ENCODE data around the gene UCP3.
A peak's percentile ranks its signal among the peaks of the same experiment; 100 is the strongest.

Gene UCP3

DNA sequence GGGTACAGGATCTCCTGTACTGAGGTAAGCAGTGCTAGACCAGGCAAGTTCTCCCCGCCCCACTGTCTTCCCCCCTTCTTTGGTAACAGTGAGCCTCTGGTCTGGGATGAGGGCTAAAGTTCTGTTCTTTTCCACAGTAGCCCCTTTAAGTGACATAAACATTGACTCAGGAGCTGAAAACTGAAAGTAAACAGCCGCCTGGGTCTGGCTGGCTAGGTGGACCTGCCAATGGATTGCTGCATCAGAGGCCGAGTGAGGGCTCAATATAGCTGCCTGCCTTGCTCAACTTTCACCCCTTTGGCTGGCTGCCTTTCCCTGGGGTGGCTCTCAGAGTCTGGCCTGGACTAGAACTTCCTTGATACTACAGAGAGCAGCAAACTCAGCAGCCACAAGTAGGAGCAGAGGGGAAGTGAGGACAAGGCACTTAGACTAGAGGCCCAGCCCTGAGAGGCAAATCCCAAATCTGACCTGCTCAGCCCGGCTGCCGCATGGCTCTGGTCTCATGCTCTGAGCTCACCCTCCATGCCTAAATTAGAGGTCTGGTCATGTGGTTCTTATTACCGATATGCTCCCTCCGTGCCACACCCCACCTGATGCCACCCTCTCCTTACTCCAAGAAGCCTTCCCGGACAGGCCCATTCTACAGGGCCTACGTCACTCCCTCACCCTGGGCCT lies 9.6 kb upstream of the UCP3 start:
- no peak for DNase-seq (ENCODE audit: low read depth in 3 of 3)

DNA sequence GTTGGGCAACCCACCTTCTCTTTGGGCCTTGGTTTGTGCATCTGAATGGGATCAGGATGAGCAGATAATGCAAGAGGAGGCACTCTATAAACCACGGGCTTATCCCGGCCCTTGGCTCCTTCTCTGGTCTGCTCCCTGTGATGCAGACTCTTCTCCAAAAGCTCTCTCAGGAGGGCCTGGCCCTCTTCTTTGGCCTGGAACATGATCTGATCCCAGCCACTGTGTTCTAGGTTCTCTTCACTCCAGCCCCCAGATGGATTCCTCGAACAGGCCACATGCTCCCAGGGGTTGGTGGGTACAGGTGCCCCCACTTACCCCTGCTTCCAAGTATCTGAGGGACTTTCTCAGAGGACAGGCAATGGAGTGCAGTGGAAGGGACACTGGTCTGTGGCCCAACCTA lies 8.7 kb upstream of the UCP3 start:
- no peak for DNase-seq (ENCODE audit: low read depth in 3 of 3)

DNA sequence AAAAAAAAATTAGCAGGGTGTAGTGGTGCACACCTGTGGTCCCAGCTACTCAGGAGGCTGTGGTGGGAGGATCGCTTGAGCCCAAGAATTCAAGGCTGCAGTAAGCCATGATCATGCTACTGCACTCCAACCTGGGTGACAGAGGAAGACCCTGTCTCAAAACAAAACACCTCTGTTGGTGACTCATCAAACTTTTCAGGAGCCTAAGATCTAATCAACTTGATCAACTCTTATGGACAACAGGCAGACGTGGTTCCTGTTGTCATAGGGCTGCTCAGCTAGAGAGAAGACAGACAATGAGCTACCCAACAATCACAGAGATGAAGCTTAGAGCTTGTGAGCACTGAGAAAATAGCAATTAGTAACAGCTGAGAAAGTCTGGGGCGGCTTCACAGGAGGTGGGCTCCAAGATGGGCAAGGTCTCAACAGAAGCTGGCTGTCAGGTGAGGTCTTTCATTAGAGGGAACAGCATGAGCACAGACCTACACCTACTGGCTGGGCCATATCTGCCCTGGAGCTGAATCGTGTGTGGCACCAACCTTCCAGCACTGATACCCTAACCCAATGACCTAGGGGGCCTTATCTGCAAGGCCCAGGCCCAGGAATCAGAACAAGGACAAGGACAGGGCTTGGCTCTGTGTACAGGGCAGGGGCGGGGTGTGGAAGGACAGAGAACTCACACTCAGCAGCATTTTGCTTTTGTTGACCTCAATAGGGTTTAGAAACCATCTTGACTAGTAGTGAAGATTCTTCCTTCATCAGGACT lies 7.2 kb upstream of the UCP3 start:
- DNase-seq (ENCODE audit: low read depth in 3 of 3): no peak

DNA sequence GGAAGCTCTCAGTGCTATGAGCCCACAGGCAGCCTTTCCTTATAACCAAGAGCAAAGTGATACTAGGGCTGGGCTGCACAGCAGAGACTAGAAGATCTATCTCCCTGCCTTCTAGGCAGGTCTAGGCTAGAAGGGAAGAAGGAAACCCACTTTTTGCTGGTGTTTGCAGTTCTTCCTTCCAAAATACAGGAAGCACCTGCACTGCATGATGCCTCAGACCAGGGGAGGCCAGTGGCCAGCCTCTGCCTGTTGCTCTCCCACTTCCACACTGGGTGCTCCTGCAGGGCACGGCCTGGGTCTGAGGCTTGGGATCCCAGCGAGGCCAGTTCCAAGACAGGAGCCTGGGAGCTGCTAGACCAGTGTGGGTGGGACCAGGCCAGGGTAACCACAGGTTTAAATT lies 6.0 kb upstream of the UCP3 start:
- no peak for DNase-seq (ENCODE audit: low read depth in 3 of 3)

DNA sequence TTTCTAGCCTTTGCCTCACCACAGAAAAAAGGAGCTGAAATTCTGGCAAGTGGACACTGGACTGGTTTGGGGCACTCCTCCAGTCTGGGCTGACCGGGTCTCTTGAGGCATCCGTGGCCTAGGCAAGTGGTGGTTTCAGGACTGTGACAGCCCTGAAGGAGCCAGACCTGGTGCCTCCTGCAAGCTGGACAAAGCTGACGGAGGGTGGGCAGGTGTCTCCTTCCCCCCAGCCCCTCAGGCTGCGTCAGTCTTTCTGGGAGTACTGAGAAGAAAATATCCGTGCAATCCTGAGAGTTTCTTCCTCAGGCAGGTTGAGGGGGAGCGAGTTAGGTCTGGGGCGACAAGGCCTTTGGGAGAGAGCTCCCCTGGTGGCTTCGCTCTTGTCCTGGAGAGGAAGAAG lies 4.3 kb upstream of the UCP3 start:
- DNase-seq (ENCODE audit: low read depth in 3 of 3): no peak

DNA sequence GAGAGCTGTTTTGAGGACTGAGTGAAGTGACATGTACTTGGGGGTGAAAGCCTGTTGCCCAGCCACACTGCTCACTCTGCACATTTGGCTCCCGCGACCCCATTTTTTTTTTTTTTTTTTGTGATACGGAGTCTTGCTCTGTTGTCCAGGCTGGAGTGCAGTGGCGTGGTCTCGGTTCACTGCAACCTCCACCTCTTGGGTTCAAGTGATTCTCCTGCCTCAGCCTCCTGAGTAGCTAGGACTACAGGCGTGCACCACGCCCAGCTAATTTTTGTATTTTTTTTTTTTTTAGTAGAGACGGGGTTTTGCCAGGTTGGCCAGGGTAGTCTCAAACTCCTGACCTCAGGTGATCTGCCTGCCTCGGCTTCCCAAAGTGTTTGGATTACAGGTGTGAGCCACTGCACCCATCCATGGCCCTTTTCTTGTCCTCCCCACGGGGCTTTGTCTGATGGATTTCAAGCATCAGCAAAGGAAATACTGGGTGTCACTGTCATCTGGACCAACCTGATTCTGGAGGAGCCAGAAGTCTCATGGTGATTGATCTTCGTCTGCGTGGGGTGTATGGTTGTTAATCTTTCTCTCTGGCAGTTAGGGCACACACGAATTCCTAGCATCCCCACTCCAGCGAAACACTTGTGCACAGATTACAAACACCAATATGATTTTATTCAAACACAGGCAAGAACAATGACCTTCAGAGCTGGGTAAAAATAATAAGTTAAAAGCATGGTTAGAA lies 3.4 kb upstream of the UCP3 start:
- DNase-seq (ENCODE audit: low read depth in 3 of 3): no peak

DNA sequence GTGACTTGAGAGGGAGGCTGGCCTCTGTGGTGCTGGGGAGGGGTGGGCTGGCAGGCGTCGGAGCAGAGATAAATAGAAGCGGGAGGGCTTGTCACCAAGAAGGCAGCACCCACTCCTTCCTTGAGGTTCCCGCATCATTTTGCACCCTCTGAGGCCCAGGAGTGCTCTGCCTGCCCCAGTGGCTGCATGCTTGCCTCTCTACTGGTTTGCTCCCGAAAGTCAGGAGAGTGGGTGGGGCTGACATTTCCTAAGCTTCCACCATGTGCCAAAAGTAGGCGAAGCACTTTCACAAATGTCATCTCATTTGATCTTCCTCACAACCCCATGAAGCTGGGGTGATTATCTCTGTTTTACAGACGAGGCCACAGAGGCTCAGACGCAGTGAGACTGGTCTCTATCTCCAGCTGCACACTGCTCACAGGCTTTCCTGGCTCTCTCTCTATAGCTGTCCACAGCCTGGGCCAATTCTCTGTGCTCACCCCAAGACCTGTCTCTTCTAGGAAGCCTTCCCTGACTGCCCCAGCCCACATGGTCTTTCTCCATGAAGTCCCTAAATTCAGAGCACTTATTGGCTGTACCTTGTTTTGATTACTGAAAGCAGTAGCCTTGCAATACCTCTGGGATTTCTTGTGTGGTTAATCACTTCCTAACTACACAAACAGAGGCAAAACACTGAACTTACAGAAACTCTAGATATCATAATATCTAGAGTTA lies 2.6 kb upstream of the UCP3 start:
- DNase-seq (ENCODE audit: low read depth in 3 of 3): peak; percentile 37 to 61 (median 43)

DNA sequence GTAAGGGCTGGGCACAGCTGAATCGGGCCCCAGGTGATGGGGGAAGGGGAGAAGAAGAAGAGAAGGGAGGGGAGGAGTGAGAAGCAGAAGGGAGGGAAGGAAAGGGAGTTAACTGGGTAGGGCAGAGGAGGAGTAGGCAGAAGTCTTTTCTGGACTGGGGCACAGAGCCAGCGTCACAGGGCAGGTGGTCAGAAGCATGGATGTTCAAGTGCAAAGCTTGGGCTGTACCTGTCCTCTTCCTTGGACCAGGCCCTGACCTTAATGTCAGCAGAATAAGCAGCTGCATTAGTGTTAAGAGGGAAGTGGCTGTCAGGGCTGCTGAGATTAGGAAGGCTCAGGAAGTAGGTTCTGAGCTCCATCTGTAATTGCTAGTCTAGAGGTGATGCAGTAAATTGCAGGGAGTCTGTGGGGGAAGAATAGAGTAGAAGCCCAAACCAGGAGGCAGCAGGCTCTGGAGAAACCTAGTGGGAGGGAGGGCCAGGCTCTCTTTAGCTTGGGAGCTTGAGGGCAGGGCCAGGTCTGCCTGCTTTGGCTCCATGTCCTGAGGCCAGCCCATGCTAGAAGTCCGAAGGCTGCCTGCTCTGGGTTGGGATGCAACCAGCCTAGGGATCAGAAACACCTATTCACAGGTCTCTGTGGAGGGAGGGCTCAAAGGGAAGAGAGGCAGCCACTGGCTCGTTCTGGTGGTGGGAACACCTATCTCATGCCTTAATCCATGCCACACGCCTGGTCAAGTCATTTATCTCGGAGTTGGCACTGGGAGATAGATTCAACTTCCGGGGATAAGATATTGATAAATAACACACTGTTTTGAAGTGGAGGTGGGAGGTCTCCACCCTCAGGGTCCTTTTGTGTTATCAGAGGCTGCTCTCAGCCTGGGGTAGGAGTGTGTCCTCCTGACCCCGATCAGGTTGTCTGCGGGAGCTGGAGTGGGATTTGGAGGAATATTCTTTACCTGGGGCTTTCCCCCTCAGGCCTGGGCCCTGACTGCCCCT lies 1.7 kb upstream of the UCP3 start:
- DNase-seq (ENCODE audit: low read depth in 3 of 3): no peak

DNA sequence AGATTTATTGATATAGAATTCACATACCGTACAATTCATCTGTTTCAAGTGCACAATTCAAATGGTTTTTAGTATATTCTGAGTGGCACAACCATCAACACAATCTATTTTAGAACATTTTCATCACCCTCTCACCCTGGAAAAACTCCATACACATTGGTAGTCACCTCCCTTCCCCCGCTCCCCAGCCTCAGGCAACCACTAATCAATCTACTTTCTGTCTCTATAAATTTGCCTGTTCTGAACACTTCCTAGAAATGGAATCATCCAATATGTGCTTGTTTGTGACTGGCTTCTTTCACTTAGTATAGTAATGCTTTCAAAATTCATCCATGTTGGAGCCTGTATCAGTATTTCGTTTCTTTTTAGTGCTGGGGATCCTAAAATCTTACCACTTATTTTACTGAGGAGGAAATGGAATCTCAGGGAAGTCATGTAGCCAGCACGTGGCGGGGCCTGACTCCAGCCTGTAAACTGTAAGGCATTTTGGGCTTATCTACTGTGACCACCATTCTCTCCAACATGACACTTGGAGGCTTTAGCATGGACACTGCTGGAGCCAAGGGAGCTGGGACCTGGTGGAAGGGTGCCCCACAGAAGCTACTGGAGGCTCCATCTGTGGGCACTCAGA lies 905 bp upstream of the UCP3 start:
- no peak for DNase-seq (ENCODE audit: low read depth in 3 of 3)

DNA sequence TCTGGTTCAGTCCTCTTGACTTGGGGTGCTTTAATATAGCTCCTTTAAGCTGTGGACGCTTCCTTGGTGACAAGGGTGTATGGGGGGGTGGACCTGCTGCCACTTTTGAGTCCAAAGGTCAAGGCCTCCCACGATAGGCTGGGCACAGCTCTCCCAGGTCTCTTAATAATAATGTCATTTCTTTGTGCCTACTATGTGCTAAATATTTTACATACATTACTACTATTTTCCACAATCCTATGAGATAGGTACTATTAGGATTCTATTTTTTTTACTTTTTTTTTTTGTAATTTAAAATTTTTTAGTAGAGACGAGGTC lies 304 bp upstream of the UCP3 start:
- no peak for DNase-seq (ENCODE audit: low read depth in 3 of 3)

DNA sequence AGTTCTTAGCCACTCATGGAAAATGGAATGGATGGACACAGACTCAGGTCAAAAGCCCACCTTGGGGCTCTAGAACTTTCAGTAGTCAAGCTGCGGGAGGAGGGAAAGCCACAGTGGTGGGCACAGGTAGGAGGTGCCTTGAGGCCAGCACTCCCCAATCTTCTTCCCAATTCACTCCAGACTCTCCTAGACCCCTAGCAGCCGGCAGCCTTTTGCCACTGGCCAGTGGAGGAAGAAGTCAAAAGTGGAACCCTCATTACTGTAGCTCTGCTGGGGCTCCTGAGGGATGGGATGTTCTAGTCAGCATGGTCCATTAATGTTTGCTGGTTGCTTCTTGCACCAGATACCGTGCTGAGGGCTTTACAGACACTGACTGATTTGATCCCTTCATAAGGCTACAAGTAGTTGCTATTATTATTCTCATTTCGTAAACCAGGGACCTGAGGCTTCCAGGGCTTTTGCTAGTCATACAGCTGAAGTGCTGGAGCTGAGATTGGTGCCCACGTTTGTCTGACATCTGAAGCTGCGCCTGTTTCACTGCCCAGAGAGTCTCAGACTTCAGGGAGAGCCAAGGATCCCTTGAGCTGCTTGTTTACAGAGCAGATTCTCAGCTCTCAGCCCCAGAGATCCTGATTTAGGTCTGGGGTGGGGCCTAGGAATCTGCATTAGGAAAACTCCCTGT lies 1.1 kb downstream of the UCP3 start:
- no peak for DNase-seq (ENCODE audit: low read depth in 3 of 3)

DNA sequence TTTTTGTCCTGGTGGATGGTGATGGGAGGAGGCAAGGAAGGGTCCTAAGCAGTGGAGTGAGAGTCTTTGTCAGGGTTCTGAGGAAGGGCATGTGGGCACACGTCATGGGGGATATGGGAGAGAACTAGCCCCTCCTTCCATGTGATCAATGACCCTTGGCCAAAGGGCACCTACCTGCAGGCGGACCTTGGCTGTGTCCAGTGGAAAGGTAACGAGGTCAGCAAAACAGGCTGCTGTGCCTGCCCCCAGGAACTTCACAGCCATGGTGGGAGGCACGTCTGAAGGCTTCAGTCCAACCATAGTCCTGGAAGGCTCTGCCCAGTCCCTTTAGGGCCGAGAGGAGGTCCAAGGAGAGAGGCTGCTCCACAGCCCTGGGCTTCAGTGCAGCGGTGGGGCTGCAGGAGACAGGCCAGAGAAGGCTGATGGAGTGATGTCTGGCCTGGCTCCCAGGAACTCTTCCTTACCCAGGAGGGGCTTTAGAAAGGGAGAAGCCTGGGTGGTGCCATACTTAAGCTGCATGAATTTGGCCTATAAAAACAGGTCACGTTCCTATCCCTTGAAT lies 2.1 kb downstream of the UCP3 start:
- no peak for DNase-seq (ENCODE audit: low read depth in 3 of 3)

DNA sequence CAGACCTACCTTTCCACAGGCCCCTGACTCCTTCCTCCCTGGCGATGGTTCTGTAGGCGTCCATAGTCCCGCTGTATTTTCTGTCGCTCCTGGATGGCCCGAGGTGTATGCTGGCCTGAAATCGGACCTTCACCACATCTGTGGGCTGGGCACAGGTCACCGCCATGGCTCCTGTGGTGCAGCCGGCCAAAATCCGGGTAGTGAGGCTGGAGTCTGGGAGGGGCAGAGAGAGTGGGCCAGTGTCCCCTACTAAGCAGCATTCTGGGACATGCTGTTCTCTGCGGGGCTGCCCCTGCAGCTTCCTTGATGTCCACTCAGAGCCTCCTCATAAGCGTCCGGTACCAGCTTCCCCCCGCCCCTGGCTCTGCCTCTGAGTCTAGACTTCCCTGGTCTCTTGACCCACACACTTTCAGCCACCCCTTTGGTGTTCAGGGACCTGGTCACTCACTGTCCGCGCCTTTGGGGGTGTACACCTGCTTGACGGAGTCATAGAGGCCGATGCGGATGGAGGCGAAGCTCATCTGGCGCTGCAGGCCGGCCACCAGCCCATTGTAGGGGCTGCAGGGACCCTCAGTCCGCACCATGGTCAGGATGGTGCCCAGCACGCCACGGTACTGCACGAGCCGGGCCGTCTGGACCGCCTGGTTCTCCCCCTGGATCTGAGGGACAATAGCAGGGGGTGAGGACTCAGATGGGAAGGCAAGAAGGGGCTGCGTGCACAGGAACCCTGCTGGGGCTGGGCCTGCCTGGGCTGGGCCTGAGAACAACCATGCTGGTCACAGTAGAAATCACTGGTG lies 3.0 kb downstream of the UCP3 start:
- DNase-seq (ENCODE audit: low read depth in 3 of 3): no peak

DNA sequence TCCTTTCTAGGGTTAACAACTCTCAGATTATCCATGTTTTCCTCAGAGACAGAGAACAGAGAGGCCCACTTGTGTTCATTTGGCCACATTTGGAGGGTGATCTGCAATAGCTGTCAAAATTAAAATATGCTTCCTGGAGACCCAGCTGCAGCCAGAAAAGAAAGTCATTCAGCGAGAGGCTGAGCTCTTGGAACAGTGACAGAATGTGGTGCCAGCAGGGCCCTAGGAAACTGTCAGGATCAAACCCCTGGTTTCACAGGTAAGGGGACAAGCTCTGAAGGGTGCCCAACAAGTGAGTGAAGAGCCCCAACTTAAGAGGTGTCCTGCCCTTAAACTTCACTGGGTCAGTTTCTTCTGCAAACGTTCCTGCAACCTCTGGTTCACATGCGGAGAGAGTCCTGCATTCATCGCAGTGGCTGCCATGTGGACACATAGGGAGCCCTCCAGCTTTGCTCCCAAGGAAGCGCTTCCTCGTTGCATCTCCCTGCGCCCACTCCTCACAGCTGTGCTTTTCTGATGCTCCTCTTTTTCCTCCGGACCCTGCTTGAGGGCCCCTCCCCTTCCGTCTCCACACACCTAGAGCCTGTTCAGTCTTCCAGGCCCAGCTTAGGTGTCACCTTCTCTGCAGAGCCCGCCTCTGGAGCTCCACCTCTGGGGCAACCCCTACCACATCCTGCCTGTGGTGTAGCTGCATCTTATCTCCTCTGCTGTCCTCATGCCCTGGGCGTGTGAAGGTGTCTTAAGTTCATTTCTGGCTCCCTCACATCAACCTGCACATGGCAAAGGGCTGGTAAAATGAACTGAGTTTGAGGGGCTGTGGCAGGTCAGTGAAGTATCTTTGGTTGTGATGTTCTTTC lies 3.9 kb downstream of the UCP3 start:
- peak in 2 of 3 donors; percentile 74 to 75 for DNase-seq (ENCODE audit: low read depth in 3 of 3)

DNA sequence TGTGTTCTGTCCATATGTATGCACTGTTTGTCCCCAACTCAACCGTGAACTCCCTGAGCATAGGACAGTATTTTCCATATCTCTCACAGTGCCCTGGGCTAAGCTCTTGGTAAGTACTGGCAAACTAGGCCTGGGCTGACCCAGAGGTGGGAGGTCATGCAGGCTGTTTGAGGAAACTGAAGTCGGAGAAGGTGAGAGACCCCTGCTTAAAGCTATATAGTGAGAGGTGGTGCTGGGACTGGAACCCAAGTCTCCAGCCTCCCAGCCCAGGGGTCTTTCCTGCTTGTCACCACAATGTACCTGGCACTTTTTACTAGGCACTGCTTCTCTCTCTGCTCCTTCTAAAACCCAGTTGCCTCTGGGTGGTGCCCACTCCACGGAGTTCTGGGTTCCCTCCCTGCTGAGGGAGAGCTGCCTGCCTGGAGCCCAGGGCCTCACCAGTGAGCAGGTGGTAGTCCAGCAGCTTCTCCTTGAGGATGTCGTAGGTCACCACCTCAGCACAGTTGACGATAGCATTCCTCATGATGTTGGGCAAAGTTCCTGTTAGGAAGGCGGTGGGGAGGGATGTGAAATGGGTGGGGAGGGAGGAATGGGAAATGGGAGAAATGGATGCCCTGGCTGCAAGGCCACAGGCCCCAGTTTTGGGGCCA lies 4.7 kb downstream of the UCP3 start:
- DNase-seq (ENCODE audit: low read depth in 3 of 3): no peak

DNA sequence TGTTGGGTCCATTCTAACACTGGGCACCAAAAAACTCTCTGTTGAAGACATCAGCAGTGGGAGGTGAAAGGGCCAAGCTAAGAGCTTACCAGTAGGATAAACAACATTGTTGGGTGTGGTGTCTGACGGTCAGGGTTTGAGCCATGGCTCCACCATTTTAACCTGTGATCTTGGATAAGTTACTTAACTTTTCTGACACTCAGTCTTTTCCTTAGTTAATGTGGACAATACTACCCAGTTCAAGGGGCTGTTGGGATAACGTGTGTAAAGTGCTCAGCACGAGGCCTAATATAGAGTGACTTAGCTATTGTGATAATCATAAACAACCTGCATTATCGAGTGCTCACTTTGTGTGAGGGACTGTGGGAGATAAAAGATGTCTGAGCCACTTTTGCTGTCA lies 6.1 kb downstream of the UCP3 start:
- DNase-seq (ENCODE audit: low read depth in 3 of 3): no peak

DNA sequence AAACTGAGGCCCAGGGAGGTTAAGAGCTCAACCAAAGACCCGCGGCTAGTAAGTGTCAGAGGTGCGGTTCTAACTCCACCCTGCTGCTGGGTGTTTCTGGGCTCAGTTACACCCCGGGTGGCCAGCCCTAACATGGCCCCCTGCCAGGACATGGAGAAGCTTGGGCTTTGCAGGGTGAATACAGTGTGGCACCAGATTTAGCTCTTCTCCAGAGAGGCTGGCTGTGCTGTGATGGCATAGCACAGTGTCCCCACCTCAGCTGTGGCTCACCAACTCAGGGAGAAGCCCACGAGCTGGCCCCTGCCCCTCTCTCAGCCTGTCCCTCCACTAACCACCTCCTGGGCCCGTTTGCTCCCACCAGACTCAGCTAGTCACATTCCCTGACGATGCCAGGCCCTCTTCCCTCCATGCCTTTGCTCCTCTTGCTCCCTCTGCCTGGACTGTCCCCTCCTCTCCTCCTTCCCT lies 7.0 kb downstream of the UCP3 start:
- no peak for DNase-seq (ENCODE audit: low read depth in 3 of 3)

All from stimulated activated CD4-positive, alpha-beta T cell treated with anti-CD3 and anti-CD28 coated beads, TNF-alpha, amount 100 ng/mL, for 48 hours (primary cell).